Stimulated activated CD8-positive, alpha-beta memory T cell treated with anti-CD3 and anti-CD28 coated beads, Interleukin-7, amount 100 ng/mL, for 4 hours (primary cell): ENCODE measurements around the gene ZFC3H1.

ENCODE experiments used
- DNase-seq, 2 donors: peaks; one replicate each; pipeline ENCODE4 v3.0.0-alpha.2; 2020; ENCODE audit warnings: low read depth in 2 of 2

Gene ZFC3H1

GRCh38 chr12:71627438-71628002 is 36.1 kb downstream of the ZFC3H1 start:
- DNase-seq: no peak

DNA sequence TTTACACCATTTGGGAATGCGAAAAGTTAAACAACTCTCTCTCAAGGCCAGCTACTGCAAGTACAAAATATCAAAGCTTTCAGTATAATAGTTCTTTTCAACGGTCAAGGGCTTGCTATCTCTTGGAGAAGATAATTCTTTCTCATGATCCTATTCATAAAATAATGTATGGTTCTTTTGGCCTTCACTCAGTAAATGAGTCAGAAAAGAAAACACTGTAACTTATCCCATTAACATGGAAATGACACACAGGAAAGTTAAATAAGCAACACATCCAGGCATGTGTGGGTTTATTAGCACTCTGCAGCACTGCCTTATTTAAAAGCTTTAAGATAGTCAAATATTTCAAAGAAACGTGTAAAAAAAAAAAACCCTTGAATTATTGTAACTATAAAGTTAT is 36.9 kb downstream of the ZFC3H1 start:
- no peak for DNase-seq

- DNase-seq: no peak
Measured at GRCh38 chr12:71626098-71626497, 37.5 kb downstream of the ZFC3H1 start.

DNA sequence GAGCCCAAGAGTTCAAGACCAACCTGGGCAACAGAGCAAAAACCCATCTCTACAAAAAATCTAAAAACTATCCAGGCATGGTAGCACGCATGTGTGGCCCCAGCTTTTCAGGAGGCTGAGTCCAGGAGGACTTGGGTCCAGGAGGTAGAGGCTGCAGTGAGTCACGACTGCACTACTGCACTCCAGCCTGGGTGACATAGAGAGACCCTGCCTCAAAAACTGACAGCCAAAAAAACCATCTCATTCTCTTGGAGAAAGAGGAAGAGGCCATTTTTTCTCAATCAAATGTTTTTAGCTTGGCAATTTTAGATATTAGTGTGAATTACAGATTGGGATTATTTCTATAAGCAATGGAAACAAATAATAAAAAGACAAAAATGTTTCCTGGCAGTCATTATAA is 38.2 kb downstream of the ZFC3H1 start:
- DNase-seq: no peak

DNA sequence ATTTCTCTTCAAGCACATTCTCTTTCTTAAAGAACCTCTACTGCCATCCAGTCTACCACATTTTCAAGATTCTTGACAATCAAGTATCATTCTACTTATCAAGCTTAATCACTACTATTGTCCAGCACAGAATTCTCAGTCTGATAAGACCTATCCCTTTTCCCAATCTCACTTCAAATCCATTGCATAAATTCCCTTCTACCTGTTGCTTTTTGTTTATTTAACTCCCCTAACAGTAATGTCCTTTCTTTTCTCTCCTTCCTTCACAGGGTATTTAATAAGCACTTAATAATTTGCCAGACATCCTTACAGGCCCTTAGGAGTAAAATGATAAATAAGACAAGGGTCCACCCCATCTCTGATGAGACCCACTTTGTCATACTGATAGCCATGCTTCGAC is 41.7 kb downstream of the ZFC3H1 start:
- DNase-seq: no peak

DNA sequence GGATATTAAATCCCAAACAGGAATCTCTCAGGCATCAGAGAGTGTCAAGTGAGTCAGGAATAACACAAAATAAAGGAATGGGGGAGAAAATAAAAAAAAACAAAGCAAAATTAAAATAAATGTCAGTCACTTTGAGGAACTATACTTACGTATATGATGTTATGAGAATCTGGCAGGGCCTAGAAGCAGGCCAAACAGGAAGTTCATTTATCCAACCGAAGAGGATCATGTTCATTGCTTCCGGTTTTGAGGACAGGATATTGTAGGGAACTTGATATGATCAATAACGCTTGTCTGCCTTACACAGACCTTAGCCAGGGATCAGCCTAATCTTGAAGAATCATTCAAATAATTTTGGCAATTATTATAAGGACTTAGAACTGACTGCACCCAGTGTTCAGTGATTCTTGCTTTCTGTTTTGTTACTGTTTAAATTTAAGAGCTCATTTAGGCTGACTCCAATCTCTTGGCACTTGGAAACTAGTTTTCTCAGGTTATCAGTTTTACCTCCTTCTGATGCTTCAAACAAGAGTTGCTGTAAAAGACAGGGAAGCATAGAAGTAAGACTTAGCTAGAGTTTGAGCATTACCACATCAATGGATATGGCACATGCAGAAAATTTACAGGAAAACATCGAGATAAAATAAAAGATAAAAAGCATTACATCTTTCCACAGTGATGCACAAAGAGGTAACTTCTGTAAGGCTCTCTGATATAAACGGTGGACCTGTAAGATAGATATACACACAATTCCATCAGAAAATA is 53.4 kb downstream of the ZFC3H1 start:
- DNase-seq: no peak

DNA sequence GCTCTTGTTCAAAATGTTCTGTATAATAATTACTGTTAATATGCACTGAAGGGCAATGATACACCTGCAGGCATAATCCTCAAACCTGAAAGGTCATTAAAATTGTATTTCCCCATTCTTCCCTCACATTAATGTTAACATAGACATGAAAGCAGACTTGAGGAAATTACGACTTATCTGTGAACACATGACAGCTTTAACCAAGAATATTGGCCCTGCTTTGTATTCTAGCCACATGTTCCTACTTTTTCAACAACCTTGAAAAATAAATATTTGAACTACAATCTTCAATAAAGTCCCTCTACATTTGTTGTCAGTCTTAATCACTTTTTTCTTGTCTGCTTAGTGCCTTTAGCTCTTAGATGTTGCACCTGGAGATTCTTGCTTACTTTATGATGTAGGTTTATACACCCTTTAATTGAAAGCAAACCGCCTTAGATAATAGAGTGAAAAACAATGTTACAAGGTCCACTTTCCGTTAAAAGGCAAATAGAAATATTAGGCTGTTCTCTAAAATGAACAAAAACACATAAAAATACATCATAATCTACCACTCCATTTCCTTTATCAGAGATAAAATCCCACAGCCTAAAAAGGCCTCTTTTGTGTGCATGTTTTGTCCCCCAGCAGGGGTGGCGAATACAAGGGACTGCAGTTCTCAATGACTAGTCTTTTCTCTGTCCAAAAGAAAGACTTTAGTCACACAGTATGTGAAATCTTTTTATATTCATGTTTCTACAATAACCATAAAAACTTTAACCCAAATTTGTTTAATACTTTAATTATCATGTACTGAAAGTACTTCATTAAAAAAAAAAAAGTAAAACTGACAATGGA is 55.9 kb downstream of the ZFC3H1 start:
- DNase-seq: no peak

- no peak for DNase-seq
Measured at GRCh38 chr12:71605039-71605438, 58.6 kb downstream of the ZFC3H1 start.

- DNase-seq: no peak
Measured at GRCh38 chr12:71602761-71603577, 60.7 kb downstream of the ZFC3H1 start.

GRCh38 chr12:71601546-71601945 is 62.1 kb downstream of the ZFC3H1 start:
- no peak for DNase-seq

- no peak for DNase-seq
Measured at GRCh38 chr12:71599210-71599609, 64.4 kb downstream of the ZFC3H1 start.

GRCh38 chr12:71594214-71594948 is 69.3 kb downstream of the ZFC3H1 start:
- DNase-seq: no peak

- no peak for DNase-seq
Measured at GRCh38 chr12:71592841-71593240, 70.8 kb downstream of the ZFC3H1 start.

DNA sequence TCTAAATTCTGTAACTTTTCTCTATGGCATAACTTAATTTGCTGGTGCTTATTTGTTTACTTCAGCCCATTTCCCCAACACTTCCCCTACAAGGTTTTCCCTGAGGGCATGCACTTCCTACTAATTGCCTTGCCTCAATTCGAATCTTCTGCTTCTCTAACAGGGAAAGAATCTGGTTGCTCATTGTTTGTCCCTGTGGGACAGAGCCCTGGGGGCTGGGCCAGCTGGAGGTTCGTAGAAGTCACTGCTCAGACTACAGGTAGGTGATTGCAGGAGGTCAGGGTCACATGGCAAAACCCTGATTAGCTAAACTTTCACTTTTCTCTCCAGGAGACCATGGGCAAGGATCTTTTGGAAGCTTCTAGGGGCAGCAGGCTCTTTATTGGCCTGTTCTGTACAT is 72.0 kb downstream of the ZFC3H1 start:
- DNase-seq: no peak

- no peak for DNase-seq
Measured at GRCh38 chr12:71589478-71589881, 74.2 kb downstream of the ZFC3H1 start.

DNA sequence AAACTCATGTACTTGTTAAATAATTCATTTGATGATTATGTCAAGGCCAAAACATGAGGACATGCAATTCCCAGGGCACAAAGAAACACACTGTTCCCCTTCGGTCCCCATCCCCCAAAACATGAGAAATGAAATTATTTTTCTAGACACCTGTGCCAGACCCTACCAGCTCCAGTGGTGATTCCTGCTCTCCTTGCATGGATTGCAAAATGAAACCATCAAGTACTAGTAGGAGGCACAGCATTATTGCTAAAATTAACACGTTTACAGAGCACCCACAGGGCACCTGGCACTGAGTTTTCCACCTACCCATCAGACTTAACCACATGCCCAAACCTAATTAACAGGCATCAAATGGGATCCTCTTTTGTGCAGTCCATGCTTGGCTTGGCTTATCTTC is 76.6 kb downstream of the ZFC3H1 start:
- DNase-seq: no peak

DNA sequence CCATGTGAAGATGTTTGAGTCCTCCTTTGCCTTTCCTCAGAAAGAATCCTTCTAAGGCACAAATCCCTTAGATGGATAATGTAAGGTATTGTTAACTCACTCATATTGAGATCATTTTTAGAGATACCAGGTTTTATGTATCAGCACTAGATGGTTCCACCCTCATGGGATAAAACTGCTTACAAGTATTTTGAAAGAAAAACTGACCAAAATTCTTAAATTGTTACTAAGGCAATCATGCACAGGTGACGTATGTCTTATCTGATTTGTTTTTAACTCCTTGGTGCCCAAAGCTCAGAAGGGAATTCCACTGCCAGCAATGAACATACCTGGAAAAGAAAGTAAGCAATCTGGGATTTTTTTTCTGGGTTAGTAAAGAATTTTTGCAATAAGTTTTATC is 78.4 kb downstream of the ZFC3H1 start:
- no peak for DNase-seq

DNA sequence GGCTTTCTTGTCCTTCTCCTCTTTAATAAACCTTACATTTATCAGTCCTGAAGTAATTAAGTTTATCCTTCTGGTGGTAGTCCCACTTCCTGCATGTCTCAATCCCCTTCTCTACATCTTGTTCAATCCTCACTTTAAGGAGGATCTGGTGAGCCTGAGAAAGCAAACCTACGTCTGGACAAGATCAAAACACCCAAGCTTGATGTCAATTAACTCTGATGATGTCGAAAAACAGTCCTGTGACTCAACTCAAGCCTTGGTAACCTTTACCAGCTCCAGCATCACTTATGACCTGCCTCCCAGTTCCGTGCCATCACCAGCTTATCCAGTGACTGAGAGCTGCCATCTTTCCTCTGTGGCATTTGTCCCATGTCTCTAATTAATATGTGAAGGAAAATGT is 79.3 kb downstream of the ZFC3H1 start:
- no peak for DNase-seq

- DNase-seq: no peak
Measured at GRCh38 chr12:71582925-71583324, 80.7 kb downstream of the ZFC3H1 start.

GRCh38 chr12:71581206-71581605 is 82.4 kb downstream of the ZFC3H1 start:
- DNase-seq: no peak

GRCh38 chr12:71578694-71579258 is 84.9 kb downstream of the ZFC3H1 start:
- no peak for DNase-seq
